ENCODE results near the gene SLC6A13. TPM values are rescaled to one million over a fixed set of nuclear protein-coding genes. Genes with fewer than 3 reads are reported as not detected.

SLC6A13 gene
- total and polyA plus RNA-seq, 2 of the 13 experiments (the other 11 are each of a cell fraction or from before 2014, with no cell fraction given), result 0.05 to 0.15 TPM

- TF ChIP-seq FOXC1 (CRISPR knock-in tag; IDR thresholded peaks at IDR 0.05; ENCODE audit: borderline replicate concordance), result no peak
- peak; percentile 31 for TF ChIP-seq RBM39 (IDR thresholded peaks at IDR 0.05; ENCODE audit: low read depth, low read length, poor library complexity, severe bottlenecking)
- no peak for TF ChIP-seq FOXJ3 (CRISPR knock-in tag; IDR thresholded peaks at IDR 0.05; ENCODE audit: borderline replicate concordance)
- no peak for TF ChIP-seq ARHGAP35 (CRISPR knock-in tag; IDR thresholded peaks at IDR 0.05; ENCODE audit: borderline replicate concordance)
- no peak for TF ChIP-seq ZBTB33 (CRISPR knock-in tag; IDR thresholded peaks at IDR 0.05)
- no peak for TF ChIP-seq ATF1 (CRISPR knock-in tag; IDR thresholded peaks at IDR 0.05)
- no peak for TF ChIP-seq ZNF607 (CRISPR knock-in tag; IDR thresholded peaks at IDR 0.05; ENCODE audit: borderline replicate concordance)
- TF ChIP-seq FOXO1 (CRISPR knock-in tag; IDR thresholded peaks at IDR 0.05), result no peak
- TF ChIP-seq TRAFD1 (CRISPR knock-in tag; IDR thresholded peaks at IDR 0.05; ENCODE audit: borderline replicate concordance), result no peak
- TF ChIP-seq MTA1 (CRISPR knock-in tag; IDR thresholded peaks at IDR 0.05; ENCODE audit: borderline replicate concordance), result no peak
- TF ChIP-seq ZNF691 (CRISPR knock-in tag; IDR thresholded peaks at IDR 0.05; ENCODE audit: borderline replicate concordance, low read depth), result no peak
- TF ChIP-seq ZBTB10 (CRISPR knock-in tag; IDR thresholded peaks at IDR 0.05; ENCODE audit: borderline replicate concordance), result no peak
- no peak for TF ChIP-seq FOXK1 (CRISPR knock-in tag; IDR thresholded peaks at IDR 0.05; ENCODE audit: borderline replicate concordance, low read depth)
- TF ChIP-seq ATF5 (CRISPR knock-in tag; IDR thresholded peaks at IDR 0.05; ENCODE audit: low read depth), result no peak
- no peak for TF ChIP-seq MBNL3 (CRISPR knock-in tag; conservative IDR thresholded peaks at IDR 0.05)
- TF ChIP-seq ZNF256 (CRISPR knock-in tag; conservative IDR thresholded peaks at IDR 0.05), result no peak
- TF ChIP-seq HINFP (CRISPR knock-in tag; IDR thresholded peaks at IDR 0.05; ENCODE audit: low read depth), result no peak
- no peak for TF ChIP-seq ZBTB42 (CRISPR knock-in tag; IDR thresholded peaks at IDR 0.05)
Observed at GRCh38 chr12:212715-213526, 49.7 kb downstream of the SLC6A13 start (continued).
